ENCODE data around the gene FUBP1. TPM values are rescaled to one million over a fixed set of nuclear protein-coding genes. Genes with fewer than 3 reads are reported as not detected.
A peak's percentile ranks its signal among the peaks of the same experiment; 100 is the strongest.

The FUBP1 gene
- polyA plus RNA-seq, 1 of the 3 experiments (the other 2 are of a cell fraction) = 64.1 TPM

DNA sequence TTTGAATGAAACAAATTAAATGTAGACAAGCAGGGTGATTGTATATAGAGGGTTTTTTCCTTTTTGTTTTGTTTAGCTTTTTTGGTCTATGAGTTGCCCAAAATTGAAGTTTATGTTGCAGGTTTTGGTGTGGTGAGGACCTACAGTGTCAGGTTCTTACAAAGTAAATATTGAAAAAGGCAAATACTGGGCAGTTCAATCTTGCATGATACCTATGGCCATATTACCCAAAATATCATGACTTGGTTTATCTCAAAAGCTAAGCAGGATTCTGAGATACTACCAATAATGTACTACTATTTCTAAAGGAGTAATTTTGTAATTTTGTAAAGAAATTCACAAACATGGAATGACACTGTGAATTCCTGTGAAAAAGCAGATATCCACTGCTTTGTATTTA lies 27.6 kb upstream of the FUBP1 start:
- Histone ChIP-seq H3F3A (replicated peaks; ENCODE audit: insufficient read depth) (peaks cover 40% of the 10 kb centered on the region), H3K27me3 (ENCODE audit: insufficient read depth) (no peaks in the 10 kb centered on the region), H4K20me1 (ENCODE audit: insufficient read depth) (no peaks in the 10 kb centered on the region; the same call in 1 of the 2 replicates), H3K4me2 (peak overlapping the region; percentile 71), H3K79me2 (ENCODE audit: insufficient read depth) (peaks cover 82% of the 10 kb centered on the region), H3K36me3 (replicated peaks in 1 of 2; ENCODE audit: control insufficient read depth in 1 of 2, insufficient read depth in 2 of 2, low read length in 1 of 2) (peaks cover 0 to 15% of the 10 kb centered on the region in 2 experiments), H3K4me3 (ENCODE audit: low read depth in 2 of 2, low read length in 1 of 2) (peak overlapping the region; percentile 62 to 70; a peak in 3 of 4 replicates), H3K9me2 (no peaks in the 10 kb centered on the region), H2AFZ (ENCODE audit: low read depth) (no peak overlapping the region), H3K4me1 (ENCODE audit: control insufficient read depth in 1 of 2, insufficient read depth in 2 of 2, low read depth in 1 of 2, low read length in 1 of 2) (peaks cover 6 to 8% of the 10 kb centered on the region in 2 experiments; a peak in 2 of 4 replicates), H3K9me3 (no peaks in the 10 kb centered on the region), H3K9ac (peak overlapping the region; percentile 96), H3K27ac (ENCODE audit: low read depth in 2 of 2, low read length in 1 of 2) (peak overlapping the region in 1 of 2 experiments; percentile 95; a peak in 3 of 4 replicates)
- POLR2A ChIA-PET = no interaction called here
- no peak for DNase-seq
- TF ChIP-seq, protein P1, sequence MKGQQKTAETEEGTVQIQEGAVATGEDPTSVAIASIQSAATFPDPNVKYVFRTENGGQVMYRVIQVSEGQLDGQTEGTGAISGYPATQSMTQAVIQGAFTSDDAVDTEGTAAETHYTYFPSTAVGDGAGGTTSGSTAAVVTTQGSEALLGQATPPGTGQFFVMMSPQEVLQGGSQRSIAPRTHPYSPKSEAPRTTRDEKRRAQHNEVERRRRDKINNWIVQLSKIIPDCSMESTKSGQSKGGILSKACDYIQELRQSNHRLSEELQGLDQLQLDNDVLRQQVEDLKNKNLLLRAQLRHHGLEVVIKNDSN (IDR thresholded peaks at IDR 0.05; ENCODE audit: borderline replicate concordance, low read depth) = no peak
- TF ChIP-seq, protein P2, sequence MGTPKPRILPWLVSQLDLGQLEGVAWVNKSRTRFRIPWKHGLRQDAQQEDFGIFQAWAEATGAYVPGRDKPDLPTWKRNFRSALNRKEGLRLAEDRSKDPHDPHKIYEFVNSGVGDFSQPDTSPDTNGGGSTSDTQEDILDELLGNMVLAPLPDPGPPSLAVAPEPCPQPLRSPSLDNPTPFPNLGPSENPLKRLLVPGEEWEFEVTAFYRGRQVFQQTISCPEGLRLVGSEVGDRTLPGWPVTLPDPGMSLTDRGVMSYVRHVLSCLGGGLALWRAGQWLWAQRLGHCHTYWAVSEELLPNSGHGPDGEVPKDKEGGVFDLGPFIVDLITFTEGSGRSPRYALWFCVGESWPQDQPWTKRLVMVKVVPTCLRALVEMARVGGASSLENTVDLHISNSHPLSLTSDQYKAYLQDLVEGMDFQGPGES (IDR thresholded peaks at IDR 0.05; ENCODE audit: low read depth, low read length) = no peak
- TF ChIP-seq NRF1 (IDR thresholded peaks at IDR 0.05; ENCODE audit: low read depth, low read length) (no peak), FOXJ3 (CRISPR knock-in tag; IDR thresholded peaks at IDR 0.05) (no peak), RAD21 (IDR thresholded peaks at IDR 0.05; ENCODE audit: low read length) (no peak)
- CTCF ChIA-PET = interaction anchor here (0.9 kb wide), 1 partner anchor 13 kb away, joined by 4 read pairs; no protein-coding TSS in a partner anchor

DNA sequence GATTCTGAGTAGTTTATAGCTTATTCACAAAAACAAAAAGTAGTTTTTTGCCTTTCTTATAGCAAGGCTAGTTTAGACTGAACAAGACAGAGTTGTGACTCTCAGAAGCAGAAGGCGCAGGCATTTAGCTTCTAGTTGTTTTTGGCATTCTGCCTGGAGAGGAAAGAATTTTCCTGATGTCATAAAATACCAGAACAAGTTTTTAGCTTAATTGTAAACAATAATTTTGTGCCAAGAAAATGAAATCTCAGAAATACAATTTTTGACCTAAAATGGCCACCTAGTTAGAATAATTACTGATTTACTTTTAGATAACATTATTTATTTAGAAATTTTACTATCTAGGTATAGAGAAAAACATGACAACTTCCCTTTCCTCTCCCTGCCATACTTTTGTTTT lies 26.9 kb upstream of the FUBP1 start:
- no peaks in the 10 kb centered on the region; the same call in 1 of the 2 replicates for H4K20me1 ChIP-seq (ENCODE audit: insufficient read depth)
- H3K9me2 ChIP-seq = no peaks in the 10 kb centered on the region
- H3K4me1 ChIP-seq (ENCODE audit: control insufficient read depth in 1 of 2, insufficient read depth in 2 of 2, low read depth in 1 of 2, low read length in 1 of 2) = peaks cover 6 to 8% of the 10 kb centered on the region in 2 experiments; a peak in 2 of 4 replicates
- no peaks in the 10 kb centered on the region for H3K9me3 ChIP-seq
- H2AFZ ChIP-seq (ENCODE audit: low read depth) = no peak overlapping the region
- H3K4me2 ChIP-seq = peak overlapping the region; percentile 71
- DNase-seq = peak; percentile 9
- H3K27me3 ChIP-seq (ENCODE audit: insufficient read depth) = no peaks in the 10 kb centered on the region
- peaks cover 0 to 15% of the 10 kb centered on the region in 2 experiments for H3K36me3 ChIP-seq (replicated peaks in 1 of 2; ENCODE audit: control insufficient read depth in 1 of 2, insufficient read depth in 2 of 2, low read length in 1 of 2)
- H3F3A ChIP-seq (replicated peaks; ENCODE audit: insufficient read depth) = peaks cover 43% of the 10 kb centered on the region
- WGBS (ENCODE audit: low lambda C conversion rate) = 4% methylated on average over 1 of the region's 1 CpG
- peak overlapping the region; percentile 96 for H3K9ac ChIP-seq
- H3K4me3 ChIP-seq (ENCODE audit: low read depth in 2 of 2, low read length in 1 of 2) = peak overlapping the region; percentile 62 to 70
- H3K27ac ChIP-seq (ENCODE audit: low read depth in 2 of 2, low read length in 1 of 2) = peak overlapping the region; percentile 90 to 95
- peaks cover 75% of the 10 kb centered on the region for H3K79me2 ChIP-seq (ENCODE audit: insufficient read depth)
- CTCF ChIA-PET = interaction anchor here (0.9 to 2.8 kb wide), 3 partner anchors 14 to 109 kb away, joined by 4 to 16 read pairs (median 12); no protein-coding TSS in a partner anchor
- POLR2A ChIA-PET = interaction anchor here (2.5 kb wide), 1 partner anchor 27 kb away, joined by 26 read pairs; the partner anchor contains the start of gene FUBP1
- TF ChIP-seq RAD21 (IDR thresholded peaks at IDR 0.05; ENCODE audit: low read length) = no peak
- TF ChIP-seq POLR2AphosphoS5 (IDR thresholded peaks at IDR 0.05; ENCODE audit: low read depth, low read length) = peak; percentile 55; the same call in 1 of the 2 replicates
- peak; percentile 53; the same call in 1 of the 2 replicates for TF ChIP-seq TCF12 (IDR thresholded peaks at IDR 0.05)
- TF ChIP-seq EZH2phosphoT487 (IDR thresholded peaks at IDR 0.05; ENCODE audit: borderline replicate concordance, low read depth) = no peak
- TF ChIP-seq TEAD4 (IDR thresholded peaks at IDR 0.05; ENCODE audit: borderline replicate concordance, insufficient read depth) = 0 out of 2 replicates have a peak, but pooled peaks have one; percentile 54
- TF ChIP-seq, protein P1 (IDR thresholded peaks at IDR 0.05; ENCODE audit: borderline replicate concordance, low read depth) = no peak
- TF ChIP-seq TAF1 (IDR thresholded peaks at IDR 0.05; ENCODE audit: borderline replicate concordance, low read depth, low read length) = 0 out of 2 replicates have a peak, but pooled peaks have one; percentile 17
- no peak for TF ChIP-seq ZBTB33 (IDR thresholded peaks at IDR 0.05; ENCODE audit: borderline replicate concordance, low read depth)
- TF ChIP-seq CHD2 (IDR thresholded peaks at IDR 0.05; ENCODE audit: low read length, partially characterized antibody) = no peak
- TF ChIP-seq, protein P3, sequence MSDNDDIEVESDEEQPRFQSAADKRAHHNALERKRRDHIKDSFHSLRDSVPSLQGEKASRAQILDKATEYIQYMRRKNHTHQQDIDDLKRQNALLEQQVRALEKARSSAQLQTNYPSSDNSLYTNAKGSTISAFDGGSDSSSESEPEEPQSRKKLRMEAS (IDR thresholded peaks at IDR 0.05; ENCODE audit: low read depth) = no peak
- 0 out of 2 replicates have a peak, but pooled peaks have one; percentile 25 for TF ChIP-seq RCOR1 (IDR thresholded peaks at IDR 0.05; ENCODE audit: low read length)
- TF ChIP-seq MXI1 (IDR thresholded peaks at IDR 0.05; ENCODE audit: low read depth, low read length) = no peak
- TF ChIP-seq USF2 (IDR thresholded peaks at IDR 0.05; ENCODE audit: borderline replicate concordance, low read depth, low read length) = no peak
- peak; percentile 37; the same call in 1 of the 2 replicates for TF ChIP-seq YY1 (IDR thresholded peaks at IDR 0.05; ENCODE audit: low read depth)
- TF ChIP-seq, protein P2 (IDR thresholded peaks at IDR 0.05; ENCODE audit: low read depth, low read length) = no peak
- no peak for TF ChIP-seq NRF1 (IDR thresholded peaks at IDR 0.05; ENCODE audit: low read depth, low read length)
